HG03280 (cell line): ENCODE measurements around the gene PTPN7.
"Not testable (repeated sequence)": the region's sequence is repeated elsewhere in the genome, so short reads cannot be mapped to it uniquely, and the experiment has no call there.

Experiments
- ATAC-seq: cut with Tn5 transposase; IDR thresholded peaks from one replicate; pipeline ENCODE4 v1.9.1; 2021; ENCODE audit warnings: mild to moderate bottlenecking, moderate library complexity; ENCODE audit not compliant: unreplicated experiment

The PTPN7 gene

DNA sequence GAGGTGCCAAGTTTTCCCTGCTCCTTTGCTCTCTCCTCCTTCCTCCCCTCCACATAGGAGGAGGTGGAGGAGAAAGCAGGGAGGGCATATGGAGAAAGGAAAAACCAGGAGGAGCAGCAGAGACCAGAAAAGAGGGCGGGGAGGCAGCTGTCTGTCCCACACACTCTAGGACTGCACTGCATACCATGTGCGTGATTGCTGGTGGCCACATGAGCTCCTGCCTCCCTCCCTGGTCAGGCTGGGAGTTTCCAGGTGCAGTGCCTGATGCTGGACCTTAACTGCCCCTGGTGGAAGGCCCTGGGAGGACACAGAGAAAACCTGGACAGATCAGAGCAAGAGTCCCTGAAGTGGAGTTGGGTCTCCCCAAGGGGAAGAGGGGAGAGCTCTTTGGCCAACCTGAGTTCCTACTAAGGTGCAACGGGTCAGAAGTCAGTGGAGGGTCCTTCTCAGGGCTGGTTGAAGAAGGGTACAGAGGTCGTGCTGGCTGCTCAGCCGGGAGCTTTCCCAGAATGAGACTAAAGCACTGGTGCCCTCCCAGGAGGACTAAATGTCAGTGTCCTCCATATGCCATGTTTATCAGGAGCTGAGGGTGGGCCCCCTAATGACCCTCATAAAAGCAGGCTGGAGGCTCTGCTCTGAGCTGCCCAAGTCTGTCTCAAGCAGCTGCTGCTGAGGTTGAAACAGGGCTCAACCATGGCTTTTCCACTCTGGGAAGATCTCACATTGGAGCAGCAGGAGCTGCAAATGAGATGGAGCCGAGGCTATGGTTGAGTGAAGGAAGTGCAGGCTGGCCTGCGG is 29.7 kb upstream of the PTPN7 start:
- ATAC-seq: no peak

DNA sequence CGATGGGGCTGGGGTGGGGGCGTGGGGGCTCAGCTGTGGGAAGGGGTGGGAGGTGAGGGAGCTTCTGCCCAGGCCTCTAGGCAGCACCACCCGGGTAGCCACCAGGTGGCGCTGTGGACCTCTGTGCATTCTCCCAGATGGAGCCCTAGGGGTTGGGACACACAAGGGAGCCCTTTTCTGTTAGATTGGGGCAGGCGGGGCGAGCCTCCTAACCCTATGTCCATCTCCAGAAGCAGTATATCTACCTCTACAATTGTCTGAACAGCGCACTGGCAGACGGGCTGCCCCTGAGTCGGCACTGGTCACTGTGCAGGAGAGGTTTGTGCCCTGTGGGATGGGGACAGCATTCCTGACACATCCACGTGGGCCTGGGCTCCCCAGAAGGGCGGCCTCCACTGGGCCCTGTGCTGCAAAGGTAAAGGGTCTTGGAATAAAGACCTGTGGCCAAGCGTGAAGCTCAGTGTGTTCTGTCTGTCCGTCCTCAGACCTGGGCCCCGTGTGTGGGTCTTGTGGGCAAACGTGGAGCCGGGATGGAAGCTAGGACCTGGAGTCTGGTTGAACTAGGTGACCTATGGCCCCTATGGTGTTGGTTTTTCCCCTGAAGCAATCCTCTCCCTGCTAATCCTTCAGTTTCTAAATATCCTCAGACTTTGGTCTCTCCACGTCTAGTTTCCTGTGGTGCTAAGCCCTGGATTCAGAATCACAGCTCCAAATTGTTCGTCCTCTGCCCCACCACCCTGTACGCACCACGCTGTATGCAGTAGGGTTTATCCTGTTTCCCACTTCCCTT is 28.8 kb upstream of the PTPN7 start:
- ATAC-seq: no peak

DNA sequence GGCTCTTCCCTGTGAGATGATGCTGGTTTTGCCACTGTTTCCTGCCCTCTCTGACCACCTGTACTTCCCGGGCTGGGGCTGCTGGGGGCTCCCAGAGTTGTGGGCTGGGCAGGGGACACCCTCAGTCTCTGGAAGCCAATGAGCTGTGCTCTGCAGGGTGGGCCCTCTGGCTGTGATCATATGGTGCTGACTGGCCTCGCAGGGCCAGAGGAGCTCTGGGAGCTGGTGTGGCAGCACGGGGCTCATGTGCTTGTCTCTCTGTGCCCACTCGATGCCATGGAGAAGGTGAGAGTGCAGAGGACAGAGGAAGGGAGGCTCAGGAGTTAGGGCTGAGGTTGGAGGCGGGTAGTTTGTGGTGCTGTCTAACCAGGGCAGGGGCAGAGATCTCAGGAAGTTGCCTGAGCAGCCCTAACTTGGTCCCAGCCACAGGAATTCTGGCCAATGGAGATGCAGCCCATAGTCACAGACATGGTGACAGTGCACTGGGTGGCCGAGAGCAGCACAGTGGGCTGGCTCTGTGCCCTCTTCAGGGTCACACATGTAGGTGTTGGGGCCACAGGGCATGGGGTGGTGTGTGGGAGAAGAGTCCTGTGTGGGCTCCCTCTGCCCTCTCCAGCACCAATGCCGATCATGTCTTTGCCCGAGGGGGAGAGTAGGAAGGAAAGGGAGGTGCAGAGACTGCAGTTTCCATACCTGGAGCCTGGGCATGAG is 27.4 kb upstream of the PTPN7 start:
- no peak for ATAC-seq

DNA sequence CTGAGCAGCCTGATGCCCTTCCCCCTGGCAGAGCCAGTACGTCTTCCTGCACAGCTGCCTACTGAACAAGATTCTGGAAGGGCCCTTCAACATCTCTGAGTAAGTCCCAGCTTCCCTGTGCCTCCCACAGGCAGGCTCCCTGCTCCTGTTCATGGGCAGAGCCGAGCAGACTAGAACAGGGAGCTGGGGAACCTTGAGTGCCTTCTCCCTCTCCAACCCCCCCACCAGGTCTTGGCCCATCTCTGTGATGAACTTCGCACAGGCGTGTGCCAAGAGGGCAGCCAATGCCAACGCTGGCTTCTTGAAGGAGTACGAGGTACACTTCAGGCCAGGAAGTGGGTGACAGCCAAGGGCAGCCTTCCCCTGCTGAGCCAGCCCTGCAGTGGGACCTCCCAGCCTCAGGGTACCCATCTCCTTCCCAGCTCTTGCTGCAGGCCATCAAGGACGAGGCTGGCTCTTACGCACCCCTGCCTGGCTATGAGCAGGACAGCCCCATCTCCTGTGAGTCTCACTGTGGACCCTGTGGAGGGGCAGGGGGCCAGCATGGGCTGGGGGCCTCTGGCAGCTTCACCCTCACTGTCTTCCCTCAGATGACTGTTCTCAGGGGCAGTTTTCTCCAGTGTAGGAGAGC is 26.8 kb upstream of the PTPN7 start:
- ATAC-seq: no peak

DNA sequence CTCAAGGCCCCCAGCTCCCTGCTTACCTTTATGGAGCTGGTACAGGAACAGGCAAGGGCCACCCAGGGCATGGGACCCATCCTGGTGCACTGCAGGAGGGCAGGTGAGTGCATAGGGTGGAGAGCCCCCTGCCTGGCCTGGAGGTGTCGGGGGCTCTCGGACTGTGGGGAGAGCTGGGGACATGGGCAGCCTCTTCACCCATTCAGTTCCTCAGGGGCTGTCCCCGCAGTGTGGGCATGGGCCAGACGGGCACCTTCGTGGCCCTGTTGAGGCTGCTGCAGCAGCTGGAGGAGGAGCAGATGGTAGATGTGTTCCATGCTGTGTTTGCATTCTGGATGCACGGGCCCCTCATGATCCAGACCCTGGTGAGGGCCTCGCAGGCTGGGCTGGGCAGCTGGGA is 25.9 kb upstream of the PTPN7 start:
- no peak for ATAC-seq

DNA sequence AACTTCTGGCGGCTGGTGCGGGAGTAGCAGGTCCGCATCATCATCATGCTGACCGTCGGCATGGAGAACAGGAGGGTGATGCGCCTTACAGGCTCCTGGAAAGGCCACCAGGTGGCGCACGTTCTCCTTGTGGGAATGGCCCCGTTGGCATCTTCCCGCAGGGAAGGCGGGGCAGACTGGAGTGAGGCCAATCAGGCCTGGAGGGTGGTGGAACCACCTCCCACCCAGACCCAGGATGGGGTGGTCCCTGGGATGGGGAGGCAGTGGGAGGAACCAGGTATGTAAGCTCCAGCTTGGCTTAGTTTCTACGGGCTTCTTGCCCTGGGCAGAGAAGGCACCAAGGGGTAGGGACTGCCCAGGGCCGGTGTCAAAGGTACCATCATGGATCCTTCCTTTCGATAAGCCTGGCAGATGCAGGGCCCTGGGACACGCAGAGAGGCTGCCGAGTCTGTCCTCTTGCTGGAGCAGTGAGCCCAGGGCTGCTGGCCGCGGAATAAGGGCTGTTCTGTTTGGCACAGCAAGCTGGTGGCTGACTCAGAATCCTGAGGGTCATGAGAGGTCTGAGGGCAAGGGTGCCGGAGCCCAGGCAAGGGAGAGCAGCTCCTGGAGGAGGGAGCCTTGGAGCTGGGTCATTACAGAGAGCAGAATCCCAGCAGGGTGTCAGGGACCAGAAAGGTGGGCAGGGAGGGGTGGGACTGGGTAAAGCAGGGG is 24.5 kb upstream of the PTPN7 start:
- ATAC-seq: peak; percentile 40

DNA sequence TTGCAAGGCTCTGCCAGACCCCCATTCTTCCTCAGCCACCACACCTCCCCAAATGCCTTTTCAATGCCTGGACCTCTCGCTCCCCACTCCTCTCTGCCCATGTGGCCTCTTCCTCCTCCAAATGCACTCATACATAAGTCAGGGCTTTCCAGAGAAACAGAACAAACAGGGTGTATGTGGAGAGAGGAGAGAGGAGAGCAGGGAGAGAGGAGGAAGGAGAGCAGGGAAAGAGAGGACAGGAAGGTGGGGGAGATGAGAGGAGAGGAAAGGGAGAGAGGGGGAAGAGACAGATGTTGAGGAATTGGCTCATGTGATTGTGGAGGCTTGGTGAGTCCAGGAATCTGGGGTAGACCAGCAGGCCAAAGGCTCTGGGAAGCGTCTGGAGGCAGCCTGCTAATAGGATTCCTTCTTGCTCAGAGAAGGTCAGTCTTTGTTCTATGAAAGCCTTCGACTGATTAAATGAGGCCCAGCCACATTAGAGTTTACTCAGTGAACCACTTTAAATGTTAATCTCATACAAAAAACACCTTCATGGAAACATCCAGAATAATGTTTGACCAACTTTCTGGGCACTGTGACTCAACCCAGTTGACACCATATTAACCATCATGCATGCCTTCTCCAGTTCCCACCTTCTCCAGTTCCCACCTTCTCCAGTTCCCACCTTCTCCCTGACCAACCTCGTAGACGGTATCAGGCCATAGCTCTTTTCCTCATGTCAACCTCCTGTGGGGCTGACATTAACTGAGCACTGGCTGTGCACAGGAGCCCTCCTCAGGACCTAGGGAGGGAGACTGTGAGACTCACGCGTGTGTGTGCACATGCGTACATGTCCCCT is 21.9 kb upstream of the PTPN7 start:
- no peak for ATAC-seq

DNA sequence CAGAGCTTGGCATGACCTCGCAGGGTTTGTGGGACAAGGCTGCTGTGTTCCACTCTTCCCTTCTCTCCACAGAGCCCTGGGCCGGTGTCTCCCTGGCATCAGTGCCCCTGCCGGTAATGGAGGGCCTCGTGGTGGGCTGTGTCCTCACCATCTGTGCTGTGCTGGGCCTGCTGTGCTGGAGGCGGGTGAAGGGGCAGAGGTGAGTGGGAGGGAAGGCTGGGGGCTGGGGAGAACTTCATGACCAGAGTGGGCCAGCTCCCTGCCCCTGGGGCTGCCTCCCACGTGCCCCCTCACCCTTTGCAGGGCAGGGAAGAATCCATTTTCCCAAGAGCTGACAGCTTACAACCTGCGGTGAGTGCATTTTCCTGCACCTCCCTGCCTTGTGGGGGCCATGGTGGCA is 21.2 kb upstream of the PTPN7 start:
- no peak for ATAC-seq

DNA sequence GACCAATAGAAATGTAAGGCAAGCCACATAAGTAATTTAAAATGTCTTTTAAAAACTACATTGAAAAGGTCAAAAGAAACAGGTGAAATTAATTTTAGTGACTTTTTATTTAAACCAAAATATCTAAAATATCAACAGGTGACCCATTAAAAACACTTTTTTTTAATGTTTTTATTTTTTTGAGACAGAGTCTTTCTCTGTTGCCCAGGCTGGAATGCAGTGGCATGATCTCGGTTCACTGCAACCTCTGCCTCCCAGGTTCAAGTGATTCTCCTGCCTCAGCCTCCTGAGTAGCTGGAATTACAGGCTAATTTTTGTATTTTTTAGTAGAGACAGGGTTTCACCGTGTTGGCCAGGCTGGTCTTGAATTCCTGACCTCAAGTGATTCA is 20.3 kb upstream of the PTPN7 start:
- ATAC-seq: not testable (repeated sequence)

DNA sequence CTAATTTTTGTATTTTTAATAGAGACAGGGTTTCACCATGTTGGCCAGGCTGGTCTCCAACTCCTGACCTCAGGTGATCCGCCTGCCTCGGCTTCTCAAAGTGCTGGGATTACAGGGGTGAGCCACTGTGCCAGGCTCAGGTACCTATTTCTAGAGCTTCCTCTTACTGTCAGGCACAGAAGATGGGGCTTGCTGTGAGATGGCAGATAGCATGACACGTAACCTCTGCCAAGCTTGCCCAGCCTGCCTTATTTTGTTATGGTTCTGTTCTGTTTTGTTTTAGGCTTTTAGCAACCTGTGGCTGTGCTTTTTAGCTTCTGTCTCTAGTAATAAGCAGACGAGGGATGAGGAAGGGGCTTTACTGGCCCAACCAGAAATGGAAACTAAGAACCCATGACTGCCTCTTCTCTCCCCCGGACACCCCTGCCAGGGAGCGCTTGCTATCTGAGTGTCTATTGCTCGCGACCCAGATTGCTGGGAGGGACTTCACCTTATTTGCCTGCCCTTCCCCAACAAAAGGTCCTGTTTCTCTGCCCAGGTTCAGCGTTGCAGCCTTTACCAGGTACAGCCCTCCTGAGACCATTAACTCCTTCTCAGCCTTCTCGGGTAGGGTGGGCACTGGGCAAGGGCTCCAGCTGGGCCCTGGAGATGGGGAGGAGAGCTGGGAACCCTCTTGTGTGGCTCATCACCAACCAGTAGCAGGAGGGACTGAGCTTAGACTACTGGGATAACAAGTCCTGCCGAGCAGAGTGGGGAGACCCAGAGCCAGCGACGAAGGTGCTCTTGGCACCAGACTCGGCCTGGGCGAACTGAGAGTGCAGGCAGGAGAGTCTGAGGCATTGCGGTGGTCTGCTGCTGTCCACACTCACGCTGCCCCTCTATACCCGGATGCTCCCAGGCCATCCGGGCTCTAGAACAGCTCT is 19.7 kb upstream of the PTPN7 start:
- ATAC-seq: peak; percentile 41

DNA sequence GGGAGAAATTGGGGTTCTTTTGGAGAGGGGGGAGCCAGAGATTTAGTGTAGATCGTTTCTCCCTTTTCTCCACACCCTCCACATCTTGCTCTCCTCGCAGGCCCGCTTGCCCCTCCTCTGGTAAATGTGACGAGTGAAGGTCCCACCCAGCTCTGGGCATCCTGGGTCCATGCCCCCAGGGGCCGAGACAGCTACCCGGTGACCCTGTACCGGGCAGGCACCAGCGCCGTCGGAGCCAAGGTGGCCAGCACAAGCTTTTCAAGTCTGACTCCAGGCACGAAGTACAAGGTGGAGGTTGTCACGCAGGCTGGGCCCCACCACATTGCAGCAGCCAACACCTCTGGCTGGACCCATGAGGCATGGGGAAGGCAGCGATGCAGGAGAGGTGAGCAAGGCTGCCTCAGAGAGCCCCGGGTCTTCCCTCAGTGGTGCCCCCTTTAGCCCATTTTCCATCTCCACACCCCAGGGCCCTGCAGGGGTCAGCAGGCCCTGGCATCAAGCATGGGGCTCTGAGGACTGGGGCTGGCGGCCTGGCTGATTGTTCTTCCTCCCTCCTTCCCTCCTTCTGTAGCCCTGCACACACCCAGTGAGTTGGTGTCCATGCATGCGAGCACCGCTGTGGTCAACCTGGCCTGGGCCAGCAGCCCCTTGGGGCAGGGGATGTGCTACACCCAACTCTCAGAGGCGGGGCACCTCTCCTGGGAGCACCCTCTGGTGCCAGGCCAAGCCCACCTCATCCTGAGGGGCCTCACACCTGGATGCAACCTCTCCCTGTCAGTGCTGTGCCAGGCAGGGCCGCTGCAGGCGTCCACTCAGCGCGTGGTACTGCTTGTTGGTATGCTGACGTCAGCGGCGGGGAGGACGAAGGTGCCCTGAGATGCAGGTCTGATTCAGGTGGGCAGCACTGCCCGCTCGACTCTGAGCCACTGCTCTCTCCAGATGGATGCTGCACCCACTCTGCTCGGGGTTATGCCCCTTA is 16.8 kb upstream of the PTPN7 start:
- no peak for ATAC-seq

DNA sequence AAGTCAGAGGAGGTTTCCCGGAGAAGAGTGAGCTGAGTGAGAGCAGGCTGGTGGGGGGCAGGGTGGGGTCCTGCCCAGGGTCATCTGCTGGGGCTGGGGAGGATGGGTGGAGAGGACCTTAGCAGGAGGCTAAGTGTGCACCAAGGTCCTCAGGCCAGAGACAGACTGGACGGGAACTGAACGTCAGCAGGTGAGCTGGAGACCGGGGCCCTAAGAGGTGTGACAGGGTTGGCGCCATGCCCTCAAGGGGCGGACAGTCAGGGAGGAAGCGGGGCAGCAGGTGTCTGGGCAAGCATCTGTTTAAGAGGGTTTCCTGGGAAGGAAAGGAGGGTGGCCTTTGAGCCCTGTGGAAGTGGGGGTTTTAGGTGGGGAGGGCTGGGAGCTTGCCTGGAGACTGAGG is 13.6 kb upstream of the PTPN7 start:
- no peak for ATAC-seq

DNA sequence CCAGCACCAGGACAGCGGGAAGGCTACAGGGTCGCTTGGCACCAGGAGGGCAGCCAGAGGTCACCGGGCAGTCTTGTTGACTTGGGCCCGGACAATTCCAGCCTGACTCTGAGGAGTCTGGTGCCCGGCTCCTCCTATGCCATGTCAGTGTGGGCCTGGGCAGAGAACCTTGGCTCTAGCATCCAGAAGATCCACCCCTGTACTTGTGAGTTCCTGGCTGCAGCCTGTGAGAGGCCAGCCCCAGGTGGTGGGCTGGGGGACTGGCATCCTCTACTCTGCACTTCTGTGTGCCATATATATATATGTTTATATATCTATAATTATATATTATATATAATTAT is 11.6 kb upstream of the PTPN7 start:
- no peak for ATAC-seq

DNA sequence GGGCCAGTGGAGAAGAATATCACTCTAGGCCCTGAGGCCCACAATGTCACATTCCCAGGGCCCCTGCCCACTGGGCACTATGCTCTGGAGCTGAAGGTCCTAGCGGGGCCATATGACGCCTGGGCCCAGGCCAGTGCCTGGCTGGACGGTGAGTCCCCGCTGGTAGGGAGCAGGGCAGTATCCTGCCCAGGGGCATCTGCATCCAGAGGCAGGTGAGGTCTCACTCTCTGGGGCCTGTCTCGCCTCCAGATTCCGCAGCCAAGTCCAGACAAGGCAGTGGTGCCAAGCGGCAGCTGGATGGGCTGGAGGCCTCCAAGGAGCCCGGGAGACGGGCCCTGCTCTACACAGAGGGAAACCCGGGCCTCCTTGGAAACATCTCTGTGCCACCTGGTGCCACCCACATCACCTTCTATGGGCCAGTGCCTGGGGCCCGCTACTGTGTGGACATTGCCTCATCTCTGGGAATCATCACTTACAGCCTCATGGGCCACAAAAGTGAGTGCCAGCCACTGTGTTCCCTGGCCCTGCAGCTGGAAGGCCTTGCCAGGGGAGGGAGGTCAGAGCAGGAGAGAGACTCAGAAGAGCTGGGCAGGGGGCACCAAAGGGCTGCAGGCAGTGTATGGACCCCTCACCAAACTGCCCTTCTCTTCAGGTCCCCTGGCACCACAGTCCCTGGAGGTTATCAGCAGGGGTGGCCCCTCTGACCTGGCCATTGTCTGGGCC is 11.1 kb upstream of the PTPN7 start:
- no peak for ATAC-seq

DNA sequence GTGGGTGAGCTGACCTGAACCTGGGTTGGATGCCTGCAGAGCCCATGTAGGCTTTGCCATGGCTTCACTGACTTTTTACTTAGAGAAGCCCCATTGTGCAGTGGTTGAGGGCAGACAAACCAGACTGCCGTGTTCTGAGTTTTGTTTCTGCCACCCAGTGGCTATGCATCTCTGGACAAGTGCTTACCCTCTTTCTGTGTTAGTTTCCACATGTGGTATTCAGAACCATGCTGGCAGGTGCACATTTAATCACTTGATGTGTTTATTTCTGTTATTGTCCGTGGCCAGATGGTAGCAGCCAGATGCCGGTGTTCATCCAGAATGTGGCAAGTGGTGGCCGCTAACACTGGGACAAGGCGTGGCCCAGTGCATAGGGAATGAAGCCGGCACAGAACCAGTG is 10.3 kb upstream of the PTPN7 start:
- no peak for ATAC-seq

DNA sequence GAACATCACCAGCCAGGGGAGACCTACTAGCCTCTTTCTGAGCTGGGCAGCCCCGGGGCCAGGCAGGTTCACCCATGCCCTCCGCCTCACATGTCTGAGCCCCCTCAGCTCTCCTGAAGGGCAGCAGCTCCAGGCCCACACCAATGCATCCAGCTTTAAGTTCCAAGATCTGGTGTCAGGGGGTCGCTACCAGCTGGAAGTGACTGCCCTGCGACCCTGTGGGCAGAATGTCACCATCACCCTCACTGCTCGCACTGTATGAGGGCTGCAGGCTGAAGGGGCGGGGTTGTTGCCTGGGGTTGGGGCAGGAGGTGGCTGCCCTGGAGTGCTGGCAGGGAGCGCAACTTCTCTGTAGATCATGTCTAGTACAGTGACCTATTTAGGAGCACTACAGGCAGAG is 8.5 kb upstream of the PTPN7 start:
- no peak for ATAC-seq
